Omental fat pad (tissue), 4 donors: ENCODE results near the gene PITPNM3. TPM values are rescaled to one million over a fixed set of nuclear protein-coding genes. Genes with fewer than 3 reads are reported as not detected.
A peak's percentile ranks its signal among the peaks of the same experiment; 100 is the strongest.

Source experiments
- ATAC-seq: fragments of 150-250 bp; one replicate; pipeline ENCODE4 v1.9.1; 2016; ENCODE audit warnings: mild to moderate bottlenecking, moderate library complexity; ENCODE audit not compliant: low FRiP score
- DNase-seq: peaks from one replicate; pipeline ENCODE4 v3.0.0-alpha.2; 2019; ENCODE audit warnings: low spot score
- total RNA-seq, 4 donors: library from RNA; depleted of rRNA; stranded (reverse); fragments of >200 nt; gene quantifications; one replicate each; pipeline ENCODE4 v1.1.0, GENCODE V29; 2016
- TF ChIP-seq, protein P1 (sequence below), 3 donors: fragments of 450-650 bp; IDR thresholded peaks; one replicate each; pipeline ENCODE4 v1.5.1; 2016 to 2017; ENCODE audit warnings: antibody characterized with exemption in 3 of 3, mild to moderate bottlenecking in 3 of 3, moderate library complexity in 2 of 3

Gene PITPNM3
- total RNA-seq, 4 donors from 2014 or later = 0.82 to 3.5 (median 2.5) TPM

DNA sequence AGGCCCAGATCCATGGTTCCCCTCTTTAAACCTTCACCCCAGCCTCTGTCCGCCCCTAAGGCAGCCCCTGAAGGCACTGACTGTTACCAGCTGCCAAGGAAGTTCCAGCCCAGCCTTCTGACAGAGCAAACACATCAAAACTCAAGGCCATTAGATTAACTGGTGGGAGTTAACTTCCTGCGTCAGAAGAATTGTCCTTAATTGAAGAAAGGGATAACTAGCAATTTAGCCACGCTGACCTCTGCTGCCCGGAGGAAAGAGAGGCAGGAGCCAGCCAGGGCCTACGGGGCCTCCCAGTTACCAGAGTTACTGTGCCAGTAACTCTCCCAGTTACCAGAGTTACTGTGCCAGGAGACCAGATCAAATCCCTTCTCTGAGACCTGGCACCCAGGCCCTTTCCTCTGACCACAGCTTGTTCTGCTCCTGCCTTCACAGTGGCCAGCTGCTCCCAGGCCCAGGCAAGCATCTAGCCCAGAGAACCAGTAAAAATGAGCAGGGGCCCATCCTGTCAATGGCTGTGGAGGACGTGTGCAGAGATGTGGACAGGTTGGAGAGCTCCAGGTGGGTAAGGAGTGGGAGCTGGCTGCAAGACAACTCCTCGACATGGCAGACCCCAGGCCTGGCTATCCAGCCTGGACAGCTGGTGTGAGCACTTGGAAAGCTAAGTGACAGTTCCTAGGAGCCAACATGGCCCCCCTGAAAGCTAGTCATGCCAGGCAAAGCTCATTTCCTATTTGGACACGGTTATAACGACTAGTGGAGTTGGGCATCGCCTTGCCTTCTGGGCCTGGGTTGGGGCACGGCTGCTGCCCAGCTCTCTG, 2.8 kb upstream of the PITPNM3 start:
- DNase-seq (no peak), ATAC-seq (no peak)
- TF ChIP-seq, protein P1, sequence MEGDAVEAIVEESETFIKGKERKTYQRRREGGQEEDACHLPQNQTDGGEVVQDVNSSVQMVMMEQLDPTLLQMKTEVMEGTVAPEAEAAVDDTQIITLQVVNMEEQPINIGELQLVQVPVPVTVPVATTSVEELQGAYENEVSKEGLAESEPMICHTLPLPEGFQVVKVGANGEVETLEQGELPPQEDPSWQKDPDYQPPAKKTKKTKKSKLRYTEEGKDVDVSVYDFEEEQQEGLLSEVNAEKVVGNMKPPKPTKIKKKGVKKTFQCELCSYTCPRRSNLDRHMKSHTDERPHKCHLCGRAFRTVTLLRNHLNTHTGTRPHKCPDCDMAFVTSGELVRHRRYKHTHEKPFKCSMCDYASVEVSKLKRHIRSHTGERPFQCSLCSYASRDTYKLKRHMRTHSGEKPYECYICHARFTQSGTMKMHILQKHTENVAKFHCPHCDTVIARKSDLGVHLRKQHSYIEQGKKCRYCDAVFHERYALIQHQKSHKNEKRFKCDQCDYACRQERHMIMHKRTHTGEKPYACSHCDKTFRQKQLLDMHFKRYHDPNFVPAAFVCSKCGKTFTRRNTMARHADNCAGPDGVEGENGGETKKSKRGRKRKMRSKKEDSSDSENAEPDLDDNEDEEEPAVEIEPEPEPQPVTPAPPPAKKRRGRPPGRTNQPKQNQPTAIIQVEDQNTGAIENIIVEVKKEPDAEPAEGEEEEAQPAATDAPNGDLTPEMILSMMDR (IDR thresholded peaks at IDR 0.05) = no peak

DNA sequence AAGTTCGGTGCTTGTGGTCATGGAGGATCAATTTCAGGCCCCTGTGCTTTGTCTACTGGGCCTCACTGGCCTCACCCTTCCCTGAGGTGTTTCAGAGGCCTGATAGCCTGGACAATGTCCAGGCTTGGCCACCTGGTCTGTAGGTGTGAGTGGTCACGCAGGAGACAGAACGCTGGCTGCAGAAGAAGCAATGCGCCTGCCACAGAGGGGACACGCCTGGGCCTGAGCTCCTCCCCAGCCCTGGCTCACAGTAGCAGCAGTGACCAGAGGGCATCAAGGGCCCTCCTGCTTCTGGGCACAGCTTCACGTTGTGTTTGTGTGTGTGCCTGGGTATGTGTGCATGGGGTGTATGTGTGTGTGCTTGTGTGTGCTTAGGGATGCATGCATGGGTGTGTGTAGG, 1.9 kb upstream of the PITPNM3 start:
- no peak for DNase-seq
- TF ChIP-seq, protein P1 (IDR thresholded peaks at IDR 0.05) = no peak
- ATAC-seq = no peak

DNA sequence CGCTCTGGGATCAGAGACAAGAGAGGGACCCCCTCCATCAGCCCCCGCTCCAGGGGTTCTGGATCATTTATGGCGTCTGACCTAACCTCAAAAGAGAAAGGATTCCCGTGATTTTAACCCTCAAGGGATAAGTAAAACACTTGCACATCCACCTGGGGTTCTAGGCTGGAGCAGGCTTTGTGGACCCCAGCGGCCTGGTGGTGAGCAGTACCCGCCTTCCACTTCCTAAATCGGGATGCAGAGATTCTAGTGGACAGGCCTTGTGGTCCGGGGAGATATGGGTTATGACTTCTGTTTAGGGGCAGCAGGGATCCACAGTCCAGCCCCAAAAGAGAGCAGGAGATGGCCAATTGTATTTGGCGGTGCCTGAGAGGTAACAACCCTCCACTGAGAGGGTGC, 684 bp upstream of the PITPNM3 start:
- no peak for ATAC-seq
- TF ChIP-seq, protein P1 (IDR thresholded peaks at IDR 0.05) = no peak

DNA sequence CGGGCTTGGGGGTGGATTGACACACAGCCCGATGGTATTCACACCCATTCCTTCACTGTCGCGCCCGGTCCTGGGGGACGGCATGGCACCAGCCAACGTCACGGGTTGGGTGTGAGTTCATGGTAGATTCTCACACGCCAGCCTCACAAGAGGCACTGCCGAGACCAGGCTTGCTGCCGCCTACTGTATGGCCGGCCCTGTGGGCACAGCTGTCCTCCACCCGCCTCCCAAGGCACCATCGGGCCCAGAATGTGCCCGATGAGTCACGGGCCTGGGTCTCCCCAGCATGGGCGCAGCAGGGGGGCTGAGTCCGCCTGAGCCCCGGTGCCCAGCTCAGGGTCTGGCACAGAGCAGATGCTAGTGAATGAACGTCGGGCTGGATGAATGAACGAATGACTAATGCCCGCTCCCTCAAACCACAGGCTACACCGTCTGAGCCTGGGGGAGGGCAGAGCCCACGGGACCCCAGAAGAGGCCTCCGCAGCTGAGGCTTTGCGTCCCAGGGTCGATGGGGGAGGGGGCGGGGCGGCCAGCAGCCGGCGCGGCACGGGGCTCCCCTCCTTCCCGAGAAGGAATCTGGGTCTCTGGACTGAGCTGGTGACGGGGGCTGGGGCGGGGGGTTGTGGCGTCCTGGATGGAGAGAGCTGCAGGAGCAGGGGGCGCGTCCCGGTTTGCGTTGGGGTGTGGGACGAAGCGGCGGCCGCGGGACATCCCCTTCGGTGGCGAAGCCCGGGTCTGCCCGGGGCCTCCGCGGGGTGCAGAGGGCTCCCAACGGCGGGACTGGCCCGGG, 829 bp downstream of the PITPNM3 start:
- TF ChIP-seq, protein P1 (IDR thresholded peaks at IDR 0.05) = no peak
- ATAC-seq (peak; percentile 67), DNase-seq (no peak)

More for the DNA sequence above, 684 bp upstream of the PITPNM3 start:
- DNase-seq = no peak

DNA sequence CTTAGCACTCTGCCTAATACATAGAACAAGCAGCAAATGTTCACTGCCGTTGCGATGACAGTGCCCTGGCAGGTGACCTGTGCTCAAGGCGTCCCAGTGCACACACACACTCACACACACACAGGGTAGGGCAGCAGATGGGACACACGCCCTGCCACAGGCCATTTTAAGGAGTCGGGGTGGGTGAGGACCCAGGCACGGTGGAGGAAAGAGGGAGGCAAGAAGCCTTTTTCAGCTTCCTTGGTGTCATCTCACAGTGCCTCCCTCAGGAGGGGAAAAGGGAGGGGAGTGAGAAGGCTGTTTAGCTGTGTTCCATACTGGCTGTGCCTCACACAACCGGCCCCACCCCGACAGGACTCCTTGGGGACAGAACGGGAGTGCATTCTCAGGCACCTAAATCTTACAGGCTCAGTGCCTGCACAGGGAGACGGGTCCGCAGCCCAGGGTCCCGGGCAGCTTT, 1.5 kb downstream of the PITPNM3 start:
- TF ChIP-seq, protein P1 (IDR thresholded peaks at IDR 0.05) = no peak
- no peak for ATAC-seq
- no peak for DNase-seq

DNA sequence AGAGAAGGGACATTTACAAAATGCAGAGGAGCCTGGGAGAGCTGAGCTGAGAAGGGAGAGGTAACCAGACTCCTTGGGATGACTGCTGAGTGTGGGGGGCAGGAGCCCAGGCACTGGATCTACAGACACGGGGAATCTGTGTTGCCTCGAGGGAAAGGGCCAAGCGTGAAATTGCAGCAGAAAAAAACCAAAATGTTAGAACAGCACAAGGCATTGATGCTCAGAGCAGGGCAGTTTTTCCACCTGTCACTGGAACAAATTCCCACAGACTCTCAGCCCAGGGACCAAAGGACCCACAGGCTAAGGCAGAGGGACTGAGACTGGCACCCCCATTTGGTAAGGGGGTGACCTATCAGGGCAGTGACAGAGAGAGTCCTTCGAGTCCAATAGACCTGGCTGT, 2.0 kb downstream of the PITPNM3 start:
- DNase-seq = no peak
- no peak for ATAC-seq
- TF ChIP-seq, protein P1 (IDR thresholded peaks at IDR 0.05) = no peak
